OCI-LY7 (cell line): Measurements from ENCODE around the gene CTDSPL. TPM values are rescaled to one million over a fixed set of nuclear protein-coding genes. Genes with fewer than 3 reads are reported as not detected.

Source experiments
- BruUV-seq: library from RNA; stranded (reverse); fragments of 400-500 nt; replicated peaks from 2 replicates; lab custom pipeline; 2021; lab: Mats Ljungman, UMichigan
- CTCF ChIA-PET: fragments of 300-600 bp; sonication (Branson Sonifier 250); formaldehyde crosslinking; loops from one replicate; lab custom pipeline; 2022; ENCODE audit warnings: antibody characterized with exemption; ENCODE audit not compliant: unreplicated experiment; lab: Charles Lee
- POLR2A ChIA-PET: fragments of 300-600 bp; sonication (Branson Sonifier 250); formaldehyde crosslinking; loops from one replicate; lab custom pipeline; 2022; ENCODE audit warnings: antibody characterized with exemption; lab: Charles Lee
- DNase-seq: peaks from one replicate; pipeline ENCODE4 v3.0.0-alpha.2; 2015; ENCODE audit warnings: low spot score
- H2AFZ ChIP-seq: fragments of 200-600 bp; sonication (generic), shearing (Covaris generic); 2 replicates; pipeline ENCODE4 v1.6.1; 2014; ENCODE audit warnings: mild to moderate bottlenecking, antibody characterized with exemption, low read length, moderate library complexity
- H3K27ac ChIP-seq: fragments of 200-600 bp; sonication (generic); 2 replicates; pipeline ENCODE4 v1.5.1; 2014; ENCODE audit warnings: mixed run types, low read depth, mild to moderate bottlenecking, moderate library complexity, low read length, inconsistent platforms; ENCODE audit not compliant: poor library complexity, severe bottlenecking
- H3K36me3 ChIP-seq: fragments of 200-600 bp; sonication (generic); 2 replicates; pipeline ENCODE4 v1.6.1; 2014; ENCODE audit warnings: mild to moderate bottlenecking, antibody characterized with exemption, low read length, moderate library complexity, mixed read lengths; ENCODE audit not compliant: insufficient read depth
- H3K4me1 ChIP-seq: fragments of 200-600 bp; sonication (generic); 2 replicates; pipeline ENCODE4 v1.5.1; 2014; ENCODE audit warnings: mild to moderate bottlenecking, low read length; ENCODE audit not compliant: insufficient read depth, poor library complexity, severe bottlenecking
- H3K4me2 ChIP-seq: fragments of 200-600 bp; sonication (generic); 2 replicates; pipeline ENCODE4 v1.6.1; 2014; ENCODE audit warnings: mild to moderate bottlenecking, low read length
- H3K4me3 ChIP-seq: fragments of 200-600 bp; sonication (generic); 2 replicates; pipeline ENCODE4 v1.5.1; 2014; ENCODE audit warnings: mild to moderate bottlenecking, low read depth, low read length; ENCODE audit not compliant: poor library complexity, severe bottlenecking
- H3K79me2 ChIP-seq: fragments of 200-600 bp; sonication (generic); 2 replicates; pipeline ENCODE4 v1.6.1; 2016; ENCODE audit warnings: low read depth, mild to moderate bottlenecking, low read length, moderate library complexity, mixed read lengths; ENCODE audit not compliant: insufficient read depth
- H3K9me2 ChIP-seq: fragments of 200-600 bp; sonication (generic); 2 replicates; pipeline ENCODE4 v1.6.1; 2016; ENCODE audit warnings: mild to moderate bottlenecking, low read length, mixed read lengths; ENCODE audit not compliant: insufficient read depth
- H3K9me3 ChIP-seq: fragments of 200-600 bp; sonication (generic); 2 replicates; pipeline ENCODE4 v1.6.1; 2014; ENCODE audit warnings: mild to moderate bottlenecking, mixed run types, low read length, mixed read lengths
- H4K20me1 ChIP-seq: fragments of 200-600 bp; sonication (generic); 2 replicates; pipeline ENCODE4 v1.6.1; 2014; ENCODE audit warnings: mild to moderate bottlenecking, antibody characterized with exemption, low read length, moderate library complexity, mixed read lengths; ENCODE audit not compliant: insufficient read depth
- CTCF ChIP-seq: fragments of 200-600 bp; sonication (generic); conservative IDR thresholded peaks from 2 replicates; pipeline ENCODE4 v1.5.1; 2014; ENCODE audit warnings: mild to moderate bottlenecking, antibody characterized with exemption, low read length, moderate library complexity, mixed read lengths
- EZH2phosphoT487 ChIP-seq: fragments of 200-600 bp; sonication (generic); IDR thresholded peaks from 2 replicates; pipeline ENCODE4 v1.6.1; 2018; ENCODE audit warnings: low read depth, borderline replicate concordance, mild to moderate bottlenecking, mixed run types, antibody characterized with exemption, low read length, moderate library complexity, mixed read lengths
- intact Hi-C: fragments of 100-400 bp; cut with micrococcal nuclease; formaldehyde crosslinking; loops from one replicate; pipeline ENCODE4 v1.10.0; 2022; ENCODE audit not compliant: unreplicated experiment
- total RNA-seq, 2 experiments: library from RNA; depleted of rRNA in 1 of 2; stranded (reverse); fragments of >200 nt in 1 of 2; shearing (Covaris generic) in 1 of 2; gene quantifications; 2 replicates each; pipeline ENCODE4 v1.2.3, GENCODE V29; 2014 to 2022

CTDSPL gene
- total RNA-seq, 2 experiments from 2014 or later: 0.38 TPM; not detected in 1

GRCh38 chr3:38020342-38020726 is 158.7 kb downstream of the CTDSPL start:
- DNase-seq: no peak
- BruUV-seq: no TSS peak
- Histone ChIP-seq H3K36me3 (no peaks in the 10 kb centered on the region), H4K20me1 (no peaks in the 10 kb centered on the region), H3K27ac (no peak overlapping the region), H3K4me1 (peaks cover 10% of the 10 kb centered on the region), H3K9me3 (no peaks in the 10 kb centered on the region), H3K4me3 (no peak overlapping the region), H3K79me2 (no peaks in the 10 kb centered on the region), H3K9me2 (no peaks in the 10 kb centered on the region), H3K4me2 (no peak overlapping the region), H2AFZ (no peak overlapping the region)
- intact Hi-C loops: no loop called here
- ChIA-PET CTCF (no interaction called here), POLR2A (no interaction called here)
- TF ChIP-seq CTCF: no peak
- TF ChIP-seq EZH2phosphoT487: no peak

- Histone ChIP-seq H3K79me2 (no peaks in the 10 kb centered on the region), H3K27ac (no peak overlapping the region), H3K4me2 (no peak overlapping the region), H3K36me3 (no peaks in the 10 kb centered on the region), H2AFZ (no peak overlapping the region), H3K9me3 (no peaks in the 10 kb centered on the region), H3K4me1 (peaks cover 17% of the 10 kb centered on the region), H4K20me1 (no peaks in the 10 kb centered on the region), H3K4me3 (no peak overlapping the region), H3K9me2 (no peaks in the 10 kb centered on the region)
- BruUV-seq: no TSS peak
- intact Hi-C loops: no loop called here
- CTCF ChIA-PET: no interaction called here
- POLR2A ChIA-PET: no interaction called here
- no peak for DNase-seq
- TF ChIP-seq EZH2phosphoT487: no peak
- no peak for TF ChIP-seq CTCF
Observed at GRCh38 chr3:38021196-38021595, 159.5 kb downstream of the CTDSPL start.

GRCh38 chr3:38022301-38022700 is 160.6 kb downstream of the CTDSPL start:
- ChIA-PET CTCF (no interaction called here), POLR2A (no interaction called here)
- Histone ChIP-seq H3K4me2 (no peak overlapping the region), H3K79me2 (no peaks in the 10 kb centered on the region), H3K4me1 (peaks cover 17% of the 10 kb centered on the region), H3K4me3 (no peak overlapping the region), H3K27ac (no peak overlapping the region), H3K9me2 (no peaks in the 10 kb centered on the region), H2AFZ (no peak overlapping the region), H4K20me1 (no peaks in the 10 kb centered on the region), H3K36me3 (no peaks in the 10 kb centered on the region), H3K9me3 (no peaks in the 10 kb centered on the region)
- intact Hi-C loops: no loop called here
- no TSS peak for BruUV-seq
- no peak for TF ChIP-seq CTCF
- TF ChIP-seq EZH2phosphoT487: no peak
- DNase-seq: no peak
